Endothelial cell of umbilical vein (primary cell): Measurements from ENCODE around the gene OVOL1. TPM values are rescaled to one million over a fixed set of nuclear protein-coding genes. Genes with fewer than 3 reads are reported as not detected.

ENCODE experiments used
- BruUV-seq: library from RNA; stranded (reverse); fragments of 400-500 nt; replicated peaks from 2 replicates; lab custom pipeline; 2021; lab: Mats Ljungman, UMichigan
- CTCF ChIA-PET: fragments of 300-600, 350-600 bp; sonication (Branson Sonifier 250); formaldehyde crosslinking; loops from one replicate; lab custom pipeline; 2021; ENCODE audit warnings: antibody characterized with exemption, inconsistent platforms; lab: Charles Lee
- POLR2A ChIA-PET: fragments of 300-600, 350-600 bp; sonication (Branson Sonifier 250); formaldehyde crosslinking; loops from one replicate; lab custom pipeline; 2021; ENCODE audit warnings: antibody characterized with exemption, inconsistent platforms; lab: Charles Lee
- DNase-seq: peaks from one replicate; pipeline ENCODE4 v3.0.0-alpha.2; 2011; ENCODE audit warnings: low read depth, low spot score
- FAIRE-seq: peaks from 2 replicates; lab custom pipeline; 2011; peaks lifted over from hg19 to GRCh38; lab: Jason Lieb, UNC
- H2AFZ ChIP-seq: 2 replicates; pipeline ENCODE4 v1.6.0; 2012; ENCODE audit warnings: low read depth, low read length, control low read depth, inconsistent platforms
- H3K27ac ChIP-seq: 2 replicates; pipeline ENCODE4 v1.5.1; 2011; ENCODE audit warnings: low read depth, mild to moderate bottlenecking, control low read depth, low read length, moderate library complexity; ENCODE audit not compliant: insufficient read depth
- H3K27me3 ChIP-seq, 2 experiments: 2 replicates each; pipeline versions ENCODE4 v1.6.0 to v1.6.1; 2011; ENCODE audit warnings: low read length in 2 of 2, mixed read lengths in 1 of 2; ENCODE audit not compliant: control insufficient read depth in 2 of 2, insufficient read depth in 2 of 2
- H3K36me3 ChIP-seq, 2 experiments: 2 replicates in 1 of 2; 3 replicates in 1 of 2; pipeline ENCODE4 v1.5.1; 2011; ENCODE audit warnings: low read length in 2 of 2, mild to moderate bottlenecking in 1 of 2, moderate library complexity in 1 of 2; ENCODE audit not compliant: control insufficient read depth in 2 of 2, insufficient read depth in 2 of 2; ENCODE audit errors: extremely low read depth in 1 of 2
- H3K4me1 ChIP-seq: 3 replicates; pipeline ENCODE4 v1.5.1; 2011; ENCODE audit warnings: mild to moderate bottlenecking, low read length; ENCODE audit not compliant: control insufficient read depth, insufficient read depth; ENCODE audit errors: extremely low read depth
- H3K4me2 ChIP-seq: 2 replicates; pipeline ENCODE4 v1.6.1; 2011; ENCODE audit warnings: low read length, control low read depth, mixed read lengths; ENCODE audit not compliant: insufficient read depth
- H3K4me3 ChIP-seq, 3 experiments: fragments of 200-600 bp in 1 of 3; sonication (generic), shearing (Covaris generic) in 1 of 3; replicated peaks in 1 of 3; 2 replicates each; pipeline ENCODE4 v1.5.1; 2011 to 2016; ENCODE audit warnings: control low read depth in 3 of 3, low read length in 3 of 3, mild to moderate bottlenecking in 2 of 3, inconsistent platforms in 1 of 3, low read depth in 1 of 3, moderate library complexity in 1 of 3; ENCODE audit not compliant: insufficient read depth in 1 of 3
- H3K79me2 ChIP-seq: 2 replicates; pipeline ENCODE4 v1.6.0; 2012; ENCODE audit warnings: low read length, inconsistent platforms; ENCODE audit not compliant: control insufficient read depth, insufficient read depth
- H3K9ac ChIP-seq: replicated peaks from 2 replicates; pipeline ENCODE3; 2011; ENCODE audit warnings: low read length, control low read depth; ENCODE audit not compliant: insufficient read depth; ENCODE audit errors: extremely low read depth
- H3K9me1 ChIP-seq: replicated peaks from 3 replicates; pipeline ENCODE4 v1.6.0; 2011; ENCODE audit warnings: mild to moderate bottlenecking, low read length; ENCODE audit not compliant: control insufficient read depth, insufficient read depth; ENCODE audit errors: extremely low read depth
- H3K9me3 ChIP-seq: replicated peaks from 2 replicates; pipeline ENCODE4 v1.5.1; 2012; ENCODE audit warnings: low read length, inconsistent platforms; ENCODE audit not compliant: control insufficient read depth, insufficient read depth
- H4K20me1 ChIP-seq: replicated peaks from 2 replicates; pipeline ENCODE3; 2011; ENCODE audit warnings: mild to moderate bottlenecking, low read length; ENCODE audit not compliant: control insufficient read depth, insufficient read depth; ENCODE audit errors: extremely low read depth
- FOS ChIP-seq: IDR thresholded peaks from 2 replicates; pipeline ENCODE4 v1.6.1; 2011; ENCODE audit warnings: mild to moderate bottlenecking, low read length, moderate library complexity, borderline replicate concordance; ENCODE audit not compliant: insufficient read depth
- GATA2 ChIP-seq: IDR thresholded peaks from 2 replicates; pipeline ENCODE4 v1.7.0; 2011; ENCODE audit warnings: low read depth, mild to moderate bottlenecking, moderate library complexity, mixed read lengths, low read length; ENCODE audit not compliant: insufficient read length, insufficient read depth
- MYC ChIP-seq: IDR thresholded peaks from one replicate; pipeline ENCODE4 v1.6.1; 2011; ENCODE audit warnings: mild to moderate bottlenecking, low read depth, low read length
- POLR2A ChIP-seq: IDR thresholded peaks from 2 replicates; pipeline ENCODE4 v1.6.1; 2012; ENCODE audit warnings: low read depth, mild to moderate bottlenecking, control low read depth, low read length
- POLR2AphosphoS5 ChIP-seq: IDR thresholded peaks from 2 replicates; pipeline ENCODE4 v1.6.1; 2012; ENCODE audit warnings: low read depth, mild to moderate bottlenecking, control low read depth, low read length, moderate library complexity; ENCODE audit not compliant: insufficient read depth
- dilution Hi-C: fragments of 300-500 bp; cut with MboI; formaldehyde crosslinking; loops from one replicate; pipeline ENCODE4 v1.15.0; 2019; ENCODE audit warnings: low sequenced_read_pairs; ENCODE audit not compliant: extremely low pct_ligation_motif_present
- intact Hi-C: fragments of 100-400 bp; cut with micrococcal nuclease; formaldehyde crosslinking; loops from one replicate; pipeline ENCODE4 v1.10.0; 2022
- polyA plus RNA-seq, 4 experiments: library from polyadenylated mRNA; depleted of rRNA in 3 of 4; stranded (reverse) in 3 of 4; unstranded in 1 of 4; fragments of >200 nt; gene quantifications; 2 replicates each; pipeline versions ENCODE4 v1.2.1 to v1.2.3, GENCODE V29; 2011 to 2012; ENCODE audit warnings: missing spikeins in 1 of 4
- total RNA-seq: library from RNA; stranded (reverse); gene quantifications from 2 replicates; pipeline ENCODE4 v1.2.3, GENCODE V29; 2021
- TF ChIP-seq, protein P1 (sequence below), 2 donors: IDR thresholded peaks; 1 replicate in 1 of 2; 2 replicates in 1 of 2; pipeline ENCODE4 v1.5.1; 2011; ENCODE audit warnings: low read length in 2 of 2, mild to moderate bottlenecking in 2 of 2, moderate library complexity in 2 of 2, control low read depth in 1 of 2, inconsistent platforms in 1 of 2, low read depth in 1 of 2; ENCODE audit not compliant: insufficient read depth in 1 of 2; ENCODE audit errors: extremely low read depth in 1 of 2
- TF ChIP-seq, protein P2 (sequence below): IDR thresholded peaks from 2 replicates; pipeline ENCODE4 v1.6.1; 2011; ENCODE audit not compliant: insufficient read depth, insufficient read length

Gene OVOL1
- total and polyA plus RNA-seq, 2 donors (not counting 3 experiments of a cell fraction or from before 2014, with no cell fraction given): not detected

DNA sequence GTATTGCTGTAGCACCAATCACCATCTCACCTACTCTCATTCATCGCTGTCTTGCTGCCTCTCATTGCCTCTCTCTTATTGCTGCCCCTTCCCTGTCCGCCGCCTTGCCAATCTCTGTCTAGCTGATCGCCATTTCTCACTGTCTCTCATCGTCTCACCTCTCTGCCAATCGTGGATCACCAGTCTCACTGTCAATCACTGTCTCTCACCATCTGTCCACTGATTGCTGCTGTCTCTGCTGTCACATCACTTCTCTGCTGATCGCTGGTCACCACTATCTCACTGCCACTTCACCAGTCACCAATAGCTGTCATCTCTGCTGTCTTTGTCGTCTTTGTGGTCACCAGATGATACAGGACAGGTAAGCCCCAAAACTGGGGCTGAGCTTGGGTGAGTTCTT is 45.7 kb upstream of the OVOL1 start:
- FAIRE-seq: no peak
- dilution Hi-C loops (no loop called here), intact Hi-C loops (no loop called here)

DNA sequence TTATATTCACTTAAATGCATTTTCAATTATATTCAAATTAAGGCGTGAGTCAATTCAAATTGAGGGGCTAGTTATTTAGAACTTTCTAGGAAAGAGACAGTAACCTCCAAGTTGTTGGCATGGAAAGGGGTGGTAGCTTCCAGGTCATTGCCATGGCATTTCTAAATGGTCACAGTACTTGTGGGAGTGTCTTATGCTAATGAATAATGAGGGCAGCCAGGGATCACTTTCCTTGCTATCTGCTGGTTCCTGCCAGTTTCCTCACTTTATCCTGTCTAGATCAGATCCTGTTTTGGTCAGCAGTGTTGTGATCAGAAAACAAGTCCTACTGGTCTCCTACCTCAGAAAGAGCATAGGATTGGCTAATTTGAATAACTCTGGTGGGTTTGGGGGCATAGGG is 44.5 kb upstream of the OVOL1 start:
- no peak overlapping the region for H3K27ac ChIP-seq
- H3K4me1 ChIP-seq: no peaks in the 10 kb centered on the region
- TF ChIP-seq GATA2 (no peak), FOS (no peak), MYC (no peak), POLR2AphosphoS5 (no peak), POLR2A (no peak)
- TF ChIP-seq, protein P1, sequence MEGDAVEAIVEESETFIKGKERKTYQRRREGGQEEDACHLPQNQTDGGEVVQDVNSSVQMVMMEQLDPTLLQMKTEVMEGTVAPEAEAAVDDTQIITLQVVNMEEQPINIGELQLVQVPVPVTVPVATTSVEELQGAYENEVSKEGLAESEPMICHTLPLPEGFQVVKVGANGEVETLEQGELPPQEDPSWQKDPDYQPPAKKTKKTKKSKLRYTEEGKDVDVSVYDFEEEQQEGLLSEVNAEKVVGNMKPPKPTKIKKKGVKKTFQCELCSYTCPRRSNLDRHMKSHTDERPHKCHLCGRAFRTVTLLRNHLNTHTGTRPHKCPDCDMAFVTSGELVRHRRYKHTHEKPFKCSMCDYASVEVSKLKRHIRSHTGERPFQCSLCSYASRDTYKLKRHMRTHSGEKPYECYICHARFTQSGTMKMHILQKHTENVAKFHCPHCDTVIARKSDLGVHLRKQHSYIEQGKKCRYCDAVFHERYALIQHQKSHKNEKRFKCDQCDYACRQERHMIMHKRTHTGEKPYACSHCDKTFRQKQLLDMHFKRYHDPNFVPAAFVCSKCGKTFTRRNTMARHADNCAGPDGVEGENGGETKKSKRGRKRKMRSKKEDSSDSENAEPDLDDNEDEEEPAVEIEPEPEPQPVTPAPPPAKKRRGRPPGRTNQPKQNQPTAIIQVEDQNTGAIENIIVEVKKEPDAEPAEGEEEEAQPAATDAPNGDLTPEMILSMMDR (IDR thresholded peaks at IDR 0.05; ENCODE audit: extremely low read depth in 1 of 2, insufficient read depth in 1 of 2, low read depth in 1 of 2, low read length in 2 of 2): no peak
- TF ChIP-seq, protein P2, sequence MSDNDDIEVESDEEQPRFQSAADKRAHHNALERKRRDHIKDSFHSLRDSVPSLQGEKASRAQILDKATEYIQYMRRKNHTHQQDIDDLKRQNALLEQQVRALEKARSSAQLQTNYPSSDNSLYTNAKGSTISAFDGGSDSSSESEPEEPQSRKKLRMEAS: no peak
- intact Hi-C loops (no loop called here), dilution Hi-C loops (no loop called here)
- H2AFZ ChIP-seq: peak overlapping the region; percentile 45
- no peak overlapping the region for H3K4me3 ChIP-seq
- ChIA-PET CTCF (no interaction called here), POLR2A (no interaction called here)
- H3K9me1 ChIP-seq: no peaks in the 10 kb centered on the region
- H3K79me2 ChIP-seq: no peaks in the 10 kb centered on the region
- H4K20me1 ChIP-seq: no peaks in the 10 kb centered on the region
- FAIRE-seq (peak; percentile 53), DNase-seq (peak; percentile 74)
- H3K36me3 ChIP-seq: no peaks in the 10 kb centered on the region
- no peaks in the 10 kb centered on the region for H3K9me3 ChIP-seq
- no peak overlapping the region for H3K9ac ChIP-seq
- H3K4me2 ChIP-seq: no peak overlapping the region
- H3K27me3 ChIP-seq: peaks cover 7 to 13% of the 10 kb centered on the region in 2 experiments
- no TSS peak for BruUV-seq

More for the DNA sequence above, 45.7 kb upstream of the OVOL1 start:
- Histone ChIP-seq H2AFZ (no peak overlapping the region), H3K9me1 (no peaks in the 10 kb centered on the region), H3K27me3 (peaks cover 11 to 19% of the 10 kb centered on the region in 2 experiments), H3K4me3 (no peak overlapping the region), H3K4me2 (no peak overlapping the region), H3K9me3 (no peaks in the 10 kb centered on the region), H3K36me3 (no peaks in the 10 kb centered on the region), H3K4me1 (no peaks in the 10 kb centered on the region), H3K27ac (no peak overlapping the region), H3K9ac (no peak overlapping the region), H4K20me1 (no peaks in the 10 kb centered on the region), H3K79me2 (no peaks in the 10 kb centered on the region)
- CTCF ChIA-PET: no interaction called here
- POLR2A ChIA-PET: no interaction called here
- TF ChIP-seq, protein P1 (IDR thresholded peaks at IDR 0.05; ENCODE audit: extremely low read depth in 1 of 2, insufficient read depth in 1 of 2, low read depth in 1 of 2, low read length in 2 of 2): no peak
- TF ChIP-seq, protein P2: no peak
- TF ChIP-seq MYC (no peak), GATA2 (no peak)
- DNase-seq: no peak
- no TSS peak for BruUV-seq
